K562 (cell line): ENCODE measurements around the gene LMNB1. TPM values are rescaled to one million over a fixed set of nuclear protein-coding genes. Genes with fewer than 3 reads are reported as not detected.
A peak's percentile ranks its signal among the peaks of the same experiment; 100 is the strongest.

Experiments used
- ATAC-seq: fragments of 200-7000 bp; cut with Tn5 transposase; 3 replicates; pipeline ENCODE4 v1.9.1; 2020; ENCODE audit warnings: moderate library complexity
- BruUV-seq: library from RNA; stranded (reverse); fragments of 400-500 nt; replicated peaks from 2 replicates; lab custom pipeline; 2021; lab: Mats Ljungman, UMichigan
- CTCF ChIA-PET: fragments of 300-600 bp; formaldehyde crosslinking; extraction: SDS; loops from one replicate; lab custom pipeline; 2021; ENCODE audit warnings: low intra/inter-chr PET ratio; lab: Yijun Ruan, JAX
- POLR2A ChIA-PET: fragments of 300-600, 350-650 bp; sonication (Branson Sonifier 250); formaldehyde crosslinking; extraction: SDS; loops from one replicate; lab custom pipeline; 2021; ENCODE audit warnings: antibody characterized with exemption, inconsistent platforms; lab: Yijun Ruan, JAX
- DNase-seq, 4 experiments: peaks; one replicate each; pipeline versions ENCODE4 v3.0.0 to v3.0.0-alpha.2; 2011 to 2018; ENCODE audit warnings: low spot score in 3 of 4, mixed read lengths in 3 of 4; ENCODE audit errors: extremely low read depth in 1 of 4
- FAIRE-seq: peaks from 2 replicates; lab custom pipeline; 2011; peaks lifted over from hg19 to GRCh38; lab: Jason Lieb, UNC
- H2AFZ ChIP-seq: 2 replicates; pipeline ENCODE4 v1.6.0; 2011; ENCODE audit warnings: low read depth, low read length, control low read depth, inconsistent platforms
- H3K27ac ChIP-seq: fragments of 200-600 bp; 3 replicates; pipeline ENCODE4 v1.8.0; 2011; ENCODE audit warnings: low read depth, mild to moderate bottlenecking, control low read depth, inconsistent platforms, low read length, moderate library complexity, mixed read lengths; ENCODE audit errors: extremely low read depth
- H3K27me3 ChIP-seq, 2 experiments: fragments of 300-600 bp in 1 of 2; 2 replicates in 1 of 2; 3 replicates in 1 of 2; pipeline versions ENCODE4 v1.6.0 to v1.8.0; 2011; ENCODE audit warnings: inconsistent platforms in 2 of 2, low read length in 2 of 2, mild to moderate bottlenecking in 1 of 2, mixed read lengths in 1 of 2, moderate library complexity in 1 of 2; ENCODE audit not compliant: control insufficient read depth in 2 of 2, insufficient read depth in 2 of 2
- H3K36me3 ChIP-seq: fragments of 300-600 bp; 3 replicates; pipeline ENCODE4 v1.8.0; 2011; ENCODE audit warnings: mild to moderate bottlenecking, low read length, inconsistent platforms; ENCODE audit not compliant: control insufficient read depth, insufficient read depth
- H3K4me1 ChIP-seq, 2 experiments: fragments of 200-600 bp in 1 of 2; replicated peaks in 1 of 2; 2 replicates in 1 of 2; 3 replicates in 1 of 2; pipeline versions ENCODE4 v1.5.1 to v1.8.0; 2011; ENCODE audit warnings: inconsistent platforms in 2 of 2, low read length in 2 of 2, mild to moderate bottlenecking in 1 of 2, mixed read lengths in 1 of 2, moderate library complexity in 1 of 2; ENCODE audit not compliant: control insufficient read depth in 2 of 2, insufficient read depth in 2 of 2
- H3K4me2 ChIP-seq: 2 replicates; pipeline ENCODE4 v1.6.1; 2011; ENCODE audit warnings: low read length, control low read depth, inconsistent platforms, mixed read lengths; ENCODE audit not compliant: insufficient read depth
- H3K4me3 ChIP-seq: fragments of 200-600 bp; sonication (generic), shearing (Covaris generic); 2 replicates; pipeline ENCODE4 v1.5.1; 2016; ENCODE audit warnings: control low read depth, inconsistent platforms
- H3K79me2 ChIP-seq: fragments of 200-600 bp; 3 replicates; pipeline ENCODE4 v1.8.0; 2011; ENCODE audit warnings: low read length, inconsistent platforms; ENCODE audit not compliant: control insufficient read depth, insufficient read depth
- H3K9ac ChIP-seq, 2 experiments: 2 replicates each; pipeline versions ENCODE4 v1.6.0 to v1.6.1; 2011; ENCODE audit warnings: low read depth in 2 of 2, low read length in 2 of 2, control low read depth in 1 of 2, inconsistent platforms in 1 of 2, mild to moderate bottlenecking in 1 of 2, mixed read lengths in 1 of 2; ENCODE audit not compliant: insufficient read depth in 1 of 2
- H3K9me1 ChIP-seq: one replicate; pipeline ENCODE4 v1.6.0; 2011; ENCODE audit warnings: inconsistent platforms, mild to moderate bottlenecking, low read length, moderate library complexity; ENCODE audit not compliant: control insufficient read depth, insufficient read depth
- H3K9me3 ChIP-seq: replicated peaks from 2 replicates; pipeline ENCODE4 v1.5.1; 2011; ENCODE audit warnings: low read depth, low read length, inconsistent platforms; ENCODE audit not compliant: control insufficient read depth, insufficient read depth
- H4K20me1 ChIP-seq: replicated peaks from 2 replicates; pipeline ENCODE4 v1.6.1; 2011; ENCODE audit warnings: low read length, inconsistent platforms, mixed read lengths; ENCODE audit not compliant: control insufficient read depth, insufficient read depth
- CBX8 ChIP-seq: fragments of 200-600 bp; sonication (generic); IDR thresholded peaks from 2 replicates; pipeline ENCODE4 v1.6.1; 2012; ENCODE audit warnings: borderline replicate concordance, mixed run types, low read depth, mild to moderate bottlenecking, moderate library complexity, mixed read lengths, low read length, control low read depth, inconsistent platforms; ENCODE audit not compliant: poor library complexity, severe bottlenecking; ENCODE audit errors: extremely low read depth
- DACH1 ChIP-seq: fragments of 450-650 bp; IDR thresholded peaks from 2 replicates; pipeline ENCODE4 v1.6.1; 2018; ENCODE audit not compliant: partially characterized antibody
- FOXM1 ChIP-seq, 2 experiments: fragments of 450-650 bp in 1 of 2; sonication (generic) in 1 of 2; formaldehyde crosslinking in 1 of 2; IDR thresholded peaks; 2 replicates each; pipeline versions ENCODE4 v1.6.1 to v1.9.0; 2017 to 2022; ENCODE audit warnings: low read depth in 2 of 2, mild to moderate bottlenecking in 2 of 2, missing genetic modification reagents in 1 of 2, moderate library complexity in 1 of 2
- FUS ChIP-seq: fragments of 200-400 bp; formaldehyde crosslinking; optimal IDR thresholded peaks from 2 replicates; pipeline ENCODE3; 2017; ENCODE audit warnings: low read depth, low read length
- MNT ChIP-seq, 2 experiments: fragments of 450-650 bp; conservative IDR thresholded peaks; 2 replicates each; pipeline ENCODE4 v1.6.1; 2017; ENCODE audit warnings: mild to moderate bottlenecking in 2 of 2, moderate library complexity in 2 of 2
- NFIX ChIP-seq: fragments of 250-450 bp; sonication (Bioruptor Pico); IDR thresholded peaks from 2 replicates; pipeline ENCODE4 v1.4.0; 2020; ENCODE audit warnings: low read depth, mild to moderate bottlenecking, moderate library complexity
- SETDB1 ChIP-seq: IDR thresholded peaks from one replicate; pipeline ENCODE4 v1.6.1; 2012; ENCODE audit warnings: low read length, control low read depth, inconsistent platforms
- SIRT6 ChIP-seq: IDR thresholded peaks from one replicate; pipeline ENCODE4 v1.6.1; 2012; ENCODE audit warnings: low read depth, mild to moderate bottlenecking, control low read depth, inconsistent platforms, low read length, moderate library complexity
- ZBTB26 ChIP-seq: fragments of 450-650 bp; formaldehyde crosslinking; IDR thresholded peaks from 2 replicates; pipeline ENCODE4 v1.4.0; 2022; ENCODE audit warnings: missing genetic modification characterization
- ZBTB9 ChIP-seq: fragments of 450-650 bp; formaldehyde crosslinking; IDR thresholded peaks from 2 replicates; pipeline ENCODE4 v1.4.0; 2020; ENCODE audit warnings: mild to moderate bottlenecking, moderate library complexity
- ZKSCAN3 ChIP-seq: fragments of 250-450 bp; sonication (Bioruptor Pico); IDR thresholded peaks from 2 replicates; pipeline ENCODE4 v1.4.0; 2020
- ZNF445 ChIP-seq: fragments of 250-450 bp; sonication (Bioruptor Pico); IDR thresholded peaks from 2 replicates; pipeline ENCODE4 v1.4.0; 2020; ENCODE audit warnings: low read depth, mild to moderate bottlenecking, moderate library complexity
- ZNF695 ChIP-seq: fragments of 450-650 bp; formaldehyde crosslinking; IDR thresholded peaks from 2 replicates; pipeline ENCODE4 v1.4.0; 2020; ENCODE audit warnings: mild to moderate bottlenecking, moderate library complexity
- ZNF77 ChIP-seq: fragments of 250-450 bp; sonication (Bioruptor Pico); IDR thresholded peaks from 2 replicates; pipeline ENCODE4 v1.5.0; 2020
- WGBS: fragments of 100-300 bp; shearing (Covaris generic); methylation state at CpG from one replicate; pipeline ENCODE4 v1.1.6; 2016; ENCODE audit warnings: low coverage, mixed read lengths; ENCODE audit not compliant: insufficient coverage; ENCODE audit errors: missing lambda C conversion rate; 5-methylcytosine and 5-hydroxymethylcytosine counted together
- in situ Hi-C: fragments of 300-500 bp; cut with MboI; formaldehyde crosslinking; loops from 4 replicates; pipeline ENCODE4 v1.15.0; 2018; ENCODE audit warnings: inconsistent platforms, mixed read lengths
- intact Hi-C: fragments of 100-400 bp; cut with micrococcal nuclease; formaldehyde crosslinking; loops from 2 replicates; pipeline ENCODE4 v1.14.2; 2022
- polyA plus RNA-seq, 8 experiments: library from polyadenylated mRNA; depleted of rRNA in 4 of 8; stranded (reverse) in 5 of 8; unstranded in 3 of 8; fragments of >200 nt; fragmentation: Nextera tagmentation in 2 of 8; fragmentation: Illumina TruSeq in 1 of 8; extraction: Ambion mirVana in 2 of 8; extraction: Trizol in 1 of 8; gene quantifications; 2 replicates each; pipeline versions ENCODE4 v1.2.1 to v1.2.3, GENCODE V29; 2011 to 2014; ENCODE audit warnings: inconsistent platforms in 1 of 8, missing spikeins in 1 of 8
- total RNA-seq, 7 experiments: library from RNA; depleted of rRNA in 6 of 7; stranded (reverse); fragments of >200 nt in 6 of 7; fragmentation: Illumina TruSeq in 2 of 7; extraction: Trizol in 2 of 7; gene quantifications; 2 replicates each; pipeline versions ENCODE4 v1.2.1 to v1.2.3, GENCODE V29; 2011 to 2021; ENCODE audit warnings: low replicate concordance in 1 of 7
- TF ChIP-seq, protein P1 (sequence below): fragments of 250-450 bp; sonication (Bioruptor Pico); IDR thresholded peaks from 2 replicates; pipeline ENCODE4 v1.5.0; 2020; ENCODE audit warnings: mild to moderate bottlenecking, borderline replicate concordance

The LMNB1 gene
- total and polyA plus RNA-seq, 9 of the 15 experiments (the other 6 are each of a cell fraction or from before 2014, with no cell fraction given): 2.8 to 190 (median 131) TPM

DNA sequence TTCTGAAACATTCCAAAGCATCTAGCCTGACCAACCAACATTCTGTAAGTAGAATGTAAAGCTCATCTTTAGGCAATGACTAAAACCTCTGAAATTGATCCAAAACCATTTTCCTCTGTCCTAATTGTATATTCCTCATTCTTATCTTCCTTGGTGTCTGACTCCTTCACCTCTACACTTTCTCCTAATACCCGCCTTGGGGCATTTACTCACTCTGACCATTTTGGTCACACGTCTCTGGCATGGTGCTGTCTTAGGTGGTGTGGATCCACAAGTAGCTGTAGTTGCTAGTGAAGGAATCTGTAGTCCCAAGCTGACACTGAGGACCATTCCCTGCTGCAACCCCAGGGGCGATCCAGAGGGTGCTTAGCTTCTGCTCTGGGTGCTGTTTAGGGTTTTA is 40.8 kb upstream of the LMNB1 start:
- no peak overlapping the region for H3K27ac ChIP-seq
- H3K4me3 ChIP-seq: no peak overlapping the region
- H4K20me1 ChIP-seq: no peaks in the 10 kb centered on the region
- CTCF ChIA-PET: no interaction called here
- intact Hi-C loops (no loop called here), in situ Hi-C loops (no loop called here)
- H3K4me1 ChIP-seq: peaks cover 0 to 4% of the 10 kb centered on the region in 2 experiments; a peak in 3 of 5 replicates
- no peaks in the 10 kb centered on the region for H3K9me1 ChIP-seq
- ATAC-seq (peak; percentile 29; the same call in 1 of the 3 replicates), FAIRE-seq (no peak), DNase-seq (no peak)
- no peak overlapping the region for H3K4me2 ChIP-seq
- POLR2A ChIA-PET: interaction anchor here (0.6 to 1.2 kb wide), 2 partner anchors 9 to 13 kb away, joined by 3 read pairs; no protein-coding TSS in a partner anchor
- 46% methylated on average over 3 of the region's 3 CpGs for WGBS
- no peaks in the 10 kb centered on the region for H3K79me2 ChIP-seq
- no peak overlapping the region for H3K9ac ChIP-seq
- H3K27me3 ChIP-seq: no peaks in the 10 kb centered on the region
- no peak overlapping the region for H2AFZ ChIP-seq
- no peaks in the 10 kb centered on the region for H3K36me3 ChIP-seq
- no TSS peak for BruUV-seq
- TF ChIP-seq NFIX (no peak), ZKSCAN3 (CRISPR knock-in tag) (no peak), ZBTB26 (no peak), ZNF695 (no peak), SIRT6 (no peak), FUS (no peak), FOXM1 (IDR thresholded peaks at IDR 0.05; ENCODE audit: low read depth) (no peak), FOXM1 (CRISPR knock-in tag; IDR thresholded peaks at IDR 0.05; ENCODE audit: low read depth) (no peak), ZNF445 (CRISPR knock-in tag) (no peak), MNT (conservative IDR thresholded peaks at IDR 0.05) (no peak), DACH1 (no peak), SETDB1 (no peak), CBX8 (no peak), ZNF77 (no peak), ZBTB9 (no peak)
- TF ChIP-seq, protein P1, sequence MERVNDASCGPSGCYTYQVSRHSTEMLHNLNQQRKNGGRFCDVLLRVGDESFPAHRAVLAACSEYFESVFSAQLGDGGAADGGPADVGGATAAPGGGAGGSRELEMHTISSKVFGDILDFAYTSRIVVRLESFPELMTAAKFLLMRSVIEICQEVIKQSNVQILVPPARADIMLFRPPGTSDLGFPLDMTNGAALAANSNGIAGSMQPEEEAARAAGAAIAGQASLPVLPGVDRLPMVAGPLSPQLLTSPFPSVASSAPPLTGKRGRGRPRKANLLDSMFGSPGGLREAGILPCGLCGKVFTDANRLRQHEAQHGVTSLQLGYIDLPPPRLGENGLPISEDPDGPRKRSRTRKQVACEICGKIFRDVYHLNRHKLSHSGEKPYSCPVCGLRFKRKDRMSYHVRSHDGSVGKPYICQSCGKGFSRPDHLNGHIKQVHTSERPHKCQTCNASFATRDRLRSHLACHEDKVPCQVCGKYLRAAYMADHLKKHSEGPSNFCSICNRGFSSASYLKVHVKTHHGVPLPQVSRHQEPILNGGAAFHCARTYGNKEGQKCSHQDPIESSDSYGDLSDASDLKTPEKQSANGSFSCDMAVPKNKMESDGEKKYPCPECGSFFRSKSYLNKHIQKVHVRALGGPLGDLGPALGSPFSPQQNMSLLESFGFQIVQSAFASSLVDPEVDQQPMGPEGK (CRISPR knock-in tag): no peak
- no peaks in the 10 kb centered on the region for H3K9me3 ChIP-seq
